NB4 (cell line): ENCODE results near the gene DLL1.

Experiments used
- DNase-seq: peaks from one replicate; pipeline ENCODE4 v3.0.0; 2010; ENCODE audit warnings: low read depth
- H3K4me3 ChIP-seq: one replicate; pipeline ENCODE4 v1.5.1; 2011; ENCODE audit warnings: mild to moderate bottlenecking, low read depth, low read length, moderate library complexity
- CTCF ChIP-seq: IDR thresholded peaks from one replicate; pipeline ENCODE4 v1.5.1; 2012; ENCODE audit warnings: low read depth, low read length
- MAX ChIP-seq: IDR thresholded peaks from 2 replicates; pipeline ENCODE4 v1.6.1; 2011; ENCODE audit warnings: low read depth, low read length
- MYC ChIP-seq: IDR thresholded peaks from 2 replicates; pipeline ENCODE4 v1.6.1; 2011; ENCODE audit warnings: low read depth, low read length
- POLR2A ChIP-seq: IDR thresholded peaks from 2 replicates; pipeline ENCODE4 v1.6.1; 2011; ENCODE audit warnings: mild to moderate bottlenecking; ENCODE audit not compliant: insufficient read length; ENCODE audit errors: extremely low read depth

Gene DLL1

DNA sequence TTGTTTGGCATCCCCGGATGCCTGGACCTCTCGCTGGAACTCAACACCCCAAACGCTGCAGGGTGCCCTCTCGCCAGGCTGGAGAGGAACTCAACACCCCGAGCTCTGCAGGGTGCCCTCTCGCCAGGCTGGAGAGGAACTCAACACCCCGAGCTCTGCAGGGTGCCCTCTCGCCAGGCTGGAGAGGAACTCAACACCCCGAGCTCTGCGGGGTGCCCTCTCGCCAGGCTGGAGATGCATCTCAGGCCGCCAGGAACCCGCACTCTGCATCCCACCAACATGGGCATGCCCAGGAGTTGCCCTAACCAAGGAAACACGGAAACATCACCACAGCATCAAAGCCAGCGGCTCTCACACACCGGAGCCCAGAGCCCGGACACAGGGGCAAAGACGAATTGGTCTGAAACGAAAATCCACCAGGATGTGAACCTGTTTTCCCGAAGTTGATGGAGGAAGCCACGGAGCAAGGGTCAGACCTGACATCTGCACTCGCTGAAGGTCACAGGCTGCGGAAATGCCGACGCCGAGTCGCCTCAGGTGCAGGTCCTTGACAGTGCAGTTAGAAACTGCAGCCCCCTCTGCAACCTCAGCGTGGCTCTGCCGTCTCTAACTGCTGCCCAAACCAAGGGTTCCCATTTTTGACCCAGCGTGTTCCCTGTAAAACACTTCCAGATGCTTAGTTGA, 37.5 kb downstream of the DLL1 start:
- H3K4me3 ChIP-seq = no peak overlapping the region
- DNase-seq = peak; percentile 67
- TF ChIP-seq CTCF = no peak
- TF ChIP-seq MAX = no peak
- TF ChIP-seq POLR2A = no peak
- TF ChIP-seq MYC = no peak

- DNase-seq = peak; percentile 96
- TF ChIP-seq POLR2A (no peak), CTCF (no peak), MAX (peak; percentile 68), MYC (peak; percentile 79)
- peak overlapping the region; percentile 6 for H3K4me3 ChIP-seq
These were observed 38.9 kb downstream of the DLL1 start for GRCh38 chr6:170251776-170252571.

DNA sequence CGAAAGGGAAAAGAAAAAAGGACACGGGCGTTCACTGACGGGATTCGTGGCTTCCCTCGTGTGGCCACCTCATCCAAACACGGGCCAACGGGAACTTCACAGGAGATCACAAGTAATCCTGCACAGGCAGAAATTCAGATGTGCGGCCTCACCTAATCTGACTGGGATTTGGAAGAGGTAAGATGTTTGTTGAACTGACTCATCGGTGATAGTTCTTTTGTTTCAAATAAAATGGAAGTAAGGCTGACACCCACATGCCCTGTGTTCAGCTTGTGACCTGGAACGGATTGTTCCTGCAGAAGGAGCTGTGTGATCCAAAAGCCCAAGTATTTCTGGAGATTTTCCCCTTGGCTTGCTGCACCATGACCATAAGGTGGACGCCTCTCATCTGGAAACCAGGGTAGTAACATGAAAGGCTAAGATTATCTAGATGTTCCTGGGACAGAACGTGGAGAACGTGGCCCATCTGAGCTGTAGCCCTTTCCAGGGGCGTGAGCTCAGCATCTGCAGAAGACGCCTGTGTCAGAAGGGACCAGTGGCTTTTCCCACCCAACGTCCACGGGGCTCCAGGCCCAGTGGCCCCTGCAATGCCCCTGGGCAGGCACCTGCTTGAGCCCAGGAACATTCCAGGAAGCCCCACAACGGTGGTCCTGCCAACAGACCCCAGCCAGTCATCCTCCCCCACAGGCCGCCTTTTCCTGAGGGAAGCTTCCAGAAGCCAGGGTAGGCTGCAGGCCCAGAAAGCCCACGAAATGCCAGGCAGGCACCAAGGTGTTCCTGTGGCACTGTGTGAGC, 39.7 kb downstream of the DLL1 start:
- DNase-seq = no peak
- TF ChIP-seq MAX = no peak

GRCh38 chr6:170250455-170250854, 40.4 kb downstream of the DLL1 start:
- TF ChIP-seq MYC (no peak), POLR2A (no peak), CTCF (no peak), MAX (no peak)
- H3K4me3 ChIP-seq = no peak overlapping the region
- peak; percentile 77 for DNase-seq

More for the DNA sequence above, 39.7 kb downstream of the DLL1 start:
- no peak overlapping the region for H3K4me3 ChIP-seq

- DNase-seq = no peak
- TF ChIP-seq CTCF = no peak
- TF ChIP-seq POLR2A = no peak
- TF ChIP-seq MYC = no peak
- no peak for TF ChIP-seq MAX
- no peak overlapping the region for H3K4me3 ChIP-seq
These were observed 41.1 kb downstream of the DLL1 start for GRCh38 chr6:170249817-170250216.

DNA sequence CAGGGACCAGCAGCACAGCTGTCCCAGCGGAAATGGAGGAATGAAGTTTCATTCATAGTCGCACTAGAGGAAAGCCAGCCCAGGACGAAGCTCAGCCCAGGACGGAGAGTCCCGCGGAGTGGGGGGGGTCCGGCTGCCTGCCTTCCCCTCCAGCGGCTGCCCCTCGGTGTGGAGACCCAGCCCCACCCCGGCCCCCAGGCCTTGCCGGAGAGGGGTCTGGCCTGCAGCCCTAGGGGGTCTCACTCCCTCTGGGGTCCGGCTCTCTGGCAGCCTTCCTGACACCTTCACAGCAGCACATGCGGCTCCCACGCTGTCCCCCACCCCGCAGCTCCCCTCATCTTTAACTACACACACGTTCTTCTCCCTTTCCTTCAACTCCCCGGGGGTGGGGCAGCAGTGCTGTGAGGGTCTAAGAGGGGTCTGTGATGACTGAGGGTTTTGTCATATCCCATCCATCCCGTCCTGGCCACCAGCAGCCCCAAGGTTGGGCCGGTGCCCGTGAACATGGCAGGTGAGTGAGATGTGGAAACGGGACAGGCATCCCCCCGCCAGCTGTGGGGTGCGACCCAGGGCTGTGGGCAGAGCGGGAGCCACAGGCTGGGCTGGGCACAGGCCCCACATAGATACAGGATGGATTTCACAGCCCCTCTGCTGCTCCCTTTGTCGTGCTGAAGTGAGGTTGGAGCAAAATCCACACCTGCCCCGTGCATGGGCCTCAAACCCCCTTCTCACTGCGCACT, 41.8 kb downstream of the DLL1 start:
- no peak for DNase-seq
- no peak for TF ChIP-seq MYC
- no peak overlapping the region for H3K4me3 ChIP-seq
